B cell (primary cell): Measurements from ENCODE around the gene GSG1L.

Source experiments
- EZH2 ChIP-seq: IDR thresholded peaks from 2 replicates; pipeline ENCODE4 v1.6.1; 2012; ENCODE audit warnings: borderline replicate concordance, low read depth, mild to moderate bottlenecking, moderate library complexity, low read length; ENCODE audit not compliant: insufficient read depth, poor library complexity, severe bottlenecking
- TF ChIP-seq, protein P1 (sequence below): fragments of 200-600 bp; IDR thresholded peaks from one replicate; pipeline ENCODE4 v1.8.0; 2022; ENCODE audit warnings: antibody characterized with exemption, mild to moderate bottlenecking

- TF ChIP-seq, protein P1, sequence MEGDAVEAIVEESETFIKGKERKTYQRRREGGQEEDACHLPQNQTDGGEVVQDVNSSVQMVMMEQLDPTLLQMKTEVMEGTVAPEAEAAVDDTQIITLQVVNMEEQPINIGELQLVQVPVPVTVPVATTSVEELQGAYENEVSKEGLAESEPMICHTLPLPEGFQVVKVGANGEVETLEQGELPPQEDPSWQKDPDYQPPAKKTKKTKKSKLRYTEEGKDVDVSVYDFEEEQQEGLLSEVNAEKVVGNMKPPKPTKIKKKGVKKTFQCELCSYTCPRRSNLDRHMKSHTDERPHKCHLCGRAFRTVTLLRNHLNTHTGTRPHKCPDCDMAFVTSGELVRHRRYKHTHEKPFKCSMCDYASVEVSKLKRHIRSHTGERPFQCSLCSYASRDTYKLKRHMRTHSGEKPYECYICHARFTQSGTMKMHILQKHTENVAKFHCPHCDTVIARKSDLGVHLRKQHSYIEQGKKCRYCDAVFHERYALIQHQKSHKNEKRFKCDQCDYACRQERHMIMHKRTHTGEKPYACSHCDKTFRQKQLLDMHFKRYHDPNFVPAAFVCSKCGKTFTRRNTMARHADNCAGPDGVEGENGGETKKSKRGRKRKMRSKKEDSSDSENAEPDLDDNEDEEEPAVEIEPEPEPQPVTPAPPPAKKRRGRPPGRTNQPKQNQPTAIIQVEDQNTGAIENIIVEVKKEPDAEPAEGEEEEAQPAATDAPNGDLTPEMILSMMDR: no peak
- TF ChIP-seq EZH2: no peak
Measured at GRCh38 chr16:28098959-28099945, 35.7 kb upstream of the GSG1L start.
